MM.1S (cell line): ENCODE data around the gene ANKEF1.

Experiments used
- EZH2phosphoT487 ChIP-seq: fragments of 300-600 bp; sonication (generic); IDR thresholded peaks from 2 replicates; pipeline ENCODE4 v1.6.1; 2018; ENCODE audit warnings: antibody characterized with exemption, low read length
- TF ChIP-seq, protein P1 (sequence below): fragments of 300-600 bp; sonication (generic); IDR thresholded peaks from 2 replicates; pipeline ENCODE4 v1.5.1; 2016; ENCODE audit warnings: antibody characterized with exemption, low read length, mixed read lengths

DNA sequence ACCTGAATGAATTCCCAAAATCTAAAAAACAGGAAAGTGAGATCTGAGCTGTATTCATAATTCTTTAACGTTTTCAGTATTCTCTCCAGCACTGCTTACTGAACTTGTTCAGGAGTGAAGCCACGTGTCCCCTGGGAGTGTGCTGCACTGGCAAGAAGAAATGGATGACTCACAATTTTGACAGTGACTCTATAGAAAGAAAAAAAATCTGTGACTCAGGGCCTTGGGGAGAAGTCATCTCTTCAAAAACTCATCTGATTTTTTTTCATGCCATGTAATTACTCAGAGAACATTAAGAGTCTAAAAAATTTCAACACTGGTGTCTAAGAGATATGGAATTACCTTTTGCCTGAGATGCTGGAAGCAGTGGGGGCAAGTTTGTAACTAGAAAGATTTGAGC is 39.7 kb downstream of the ANKEF1 start:
- TF ChIP-seq, protein P1, sequence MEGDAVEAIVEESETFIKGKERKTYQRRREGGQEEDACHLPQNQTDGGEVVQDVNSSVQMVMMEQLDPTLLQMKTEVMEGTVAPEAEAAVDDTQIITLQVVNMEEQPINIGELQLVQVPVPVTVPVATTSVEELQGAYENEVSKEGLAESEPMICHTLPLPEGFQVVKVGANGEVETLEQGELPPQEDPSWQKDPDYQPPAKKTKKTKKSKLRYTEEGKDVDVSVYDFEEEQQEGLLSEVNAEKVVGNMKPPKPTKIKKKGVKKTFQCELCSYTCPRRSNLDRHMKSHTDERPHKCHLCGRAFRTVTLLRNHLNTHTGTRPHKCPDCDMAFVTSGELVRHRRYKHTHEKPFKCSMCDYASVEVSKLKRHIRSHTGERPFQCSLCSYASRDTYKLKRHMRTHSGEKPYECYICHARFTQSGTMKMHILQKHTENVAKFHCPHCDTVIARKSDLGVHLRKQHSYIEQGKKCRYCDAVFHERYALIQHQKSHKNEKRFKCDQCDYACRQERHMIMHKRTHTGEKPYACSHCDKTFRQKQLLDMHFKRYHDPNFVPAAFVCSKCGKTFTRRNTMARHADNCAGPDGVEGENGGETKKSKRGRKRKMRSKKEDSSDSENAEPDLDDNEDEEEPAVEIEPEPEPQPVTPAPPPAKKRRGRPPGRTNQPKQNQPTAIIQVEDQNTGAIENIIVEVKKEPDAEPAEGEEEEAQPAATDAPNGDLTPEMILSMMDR: no peak
- no peak for TF ChIP-seq EZH2phosphoT487
